GM03348 (cell line): ENCODE data around the gene FBXW2.
"Not testable (repeated sequence)": the region's sequence is repeated elsewhere in the genome, so short reads cannot be mapped to it uniquely, and the experiment has no call there.

Experiments used
- DNase-seq: peaks from one replicate; pipeline ENCODE4 v3.0.0; 2012; ENCODE audit warnings: low spot score

The FBXW2 gene

DNA sequence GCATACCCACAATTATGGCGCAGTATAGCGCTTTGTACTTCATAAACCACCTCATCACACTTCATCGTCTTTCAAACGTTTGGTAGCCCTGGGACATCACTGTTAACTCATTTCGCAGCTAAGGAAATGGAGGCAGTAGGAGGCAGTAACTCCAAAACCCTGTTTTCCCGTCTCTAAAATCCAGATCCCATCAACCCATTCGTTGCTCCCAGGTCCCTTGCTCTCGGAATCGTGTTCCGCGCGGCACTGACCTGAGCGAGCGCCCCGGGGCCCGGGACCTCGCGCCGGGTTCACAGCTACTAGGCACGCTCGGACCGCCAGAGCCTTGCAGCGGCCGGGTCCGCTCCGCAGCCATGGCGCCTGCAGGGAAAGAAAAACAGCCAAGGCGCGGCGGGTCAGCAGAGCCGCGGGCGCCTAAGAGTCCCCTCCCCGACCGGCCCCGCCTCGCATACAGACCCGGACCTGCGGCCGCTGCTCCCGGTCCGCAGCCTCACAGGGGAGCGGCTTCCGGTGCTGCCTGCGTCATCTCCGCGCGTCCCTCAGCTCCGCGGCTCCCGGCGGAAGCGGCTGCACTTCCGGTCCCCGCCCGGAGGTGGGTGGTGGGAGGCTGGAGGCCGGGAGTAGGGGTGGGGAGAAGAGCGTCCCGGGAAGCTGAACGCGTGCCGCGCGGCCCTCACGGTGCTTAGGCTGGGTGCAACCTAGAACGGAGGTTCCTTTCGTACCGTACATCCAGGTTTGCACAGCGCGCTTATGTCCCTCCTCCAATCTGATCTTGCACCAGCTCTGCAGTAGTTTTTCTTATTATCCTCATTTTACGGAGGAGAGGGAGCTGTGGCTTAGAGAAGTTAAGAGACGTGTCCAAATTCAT, at the start of gene FBXW2:
Gene FBXW2 (minus strand): TSS at position 519 of the 868 bp plus-strand sequence. CDS start 5,158 bp downstream, outside the sequence.
- peak; percentile 98 for DNase-seq

GRCh38 chr9:120841930-120842684, 48.9 kb upstream of the FBXW2 start:
- DNase-seq = peak; percentile 41

GRCh38 chr9:120839146-120839545, 45.9 kb upstream of the FBXW2 start:
- DNase-seq = no peak

GRCh38 chr9:120837921-120838320, 44.7 kb upstream of the FBXW2 start:
- no peak for DNase-seq

DNA sequence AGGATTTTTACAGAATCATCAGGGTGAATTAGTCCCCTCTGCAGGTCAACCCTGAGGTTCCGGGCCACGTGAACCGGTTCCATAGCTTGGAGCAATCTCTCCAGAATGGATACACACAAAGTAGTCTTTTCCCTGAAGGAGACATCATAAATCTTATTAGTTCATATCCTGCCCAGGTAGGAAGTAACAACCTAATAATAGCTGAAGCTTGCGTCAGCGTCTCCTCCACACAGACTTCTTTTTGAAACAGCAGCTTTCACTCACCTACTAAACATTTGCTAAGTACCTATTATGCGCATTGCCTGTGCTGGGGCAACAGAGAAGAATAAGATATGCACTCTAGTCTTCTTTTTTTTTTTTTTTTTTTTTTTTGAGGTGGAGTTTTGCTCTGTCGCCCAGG, 40.1 kb upstream of the FBXW2 start:
- no peak for DNase-seq

- DNase-seq = no peak
Observed at GRCh38 chr9:120832807-120833206, 39.6 kb upstream of the FBXW2 start.

DNA sequence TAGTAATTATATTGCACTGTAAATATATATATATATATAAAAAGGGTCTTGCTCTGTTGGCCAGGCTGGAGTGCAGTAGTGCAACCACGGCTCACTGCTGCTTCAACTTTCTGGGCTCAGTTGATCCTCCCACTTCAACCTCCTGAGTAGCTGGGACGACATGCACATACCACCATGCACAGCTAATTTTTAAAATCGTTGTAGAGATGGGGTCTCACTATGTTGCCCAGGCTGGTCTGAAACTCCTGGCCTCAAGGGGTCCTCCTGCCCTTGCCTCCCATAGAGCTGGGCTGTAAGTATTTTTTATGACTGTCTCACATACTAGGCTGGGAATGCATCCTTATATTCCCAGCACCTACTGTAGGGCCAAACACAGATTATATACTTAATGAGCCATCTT, 37.6 kb upstream of the FBXW2 start:
- no peak for DNase-seq

GRCh38 chr9:120830151-120830550, 36.9 kb upstream of the FBXW2 start:
- no peak for DNase-seq

GRCh38 chr9:120829650-120830049, 36.4 kb upstream of the FBXW2 start:
- no peak for DNase-seq

- DNase-seq = no peak
Observed at GRCh38 chr9:120820095-120820494, 26.9 kb upstream of the FBXW2 start.

GRCh38 chr9:120818595-120818994, 25.4 kb upstream of the FBXW2 start:
- DNase-seq = no peak

DNA sequence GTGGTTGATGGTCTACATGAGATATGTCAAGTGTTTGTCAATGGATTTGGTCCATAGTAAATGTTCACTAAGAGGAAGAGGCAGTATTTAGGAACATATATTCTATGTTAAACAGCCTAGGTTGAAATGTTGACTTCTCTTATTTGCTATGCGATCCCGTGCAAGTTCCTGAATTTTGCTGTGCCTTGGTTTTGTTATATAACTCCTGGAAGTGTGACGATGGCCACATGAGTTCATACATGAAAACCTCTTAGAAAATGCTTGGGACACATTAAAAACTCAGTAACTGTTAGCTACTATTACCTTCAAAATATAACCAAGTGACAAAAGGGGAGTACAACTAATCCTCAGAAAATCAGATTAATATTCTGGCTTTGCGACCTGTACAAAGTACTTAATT, 21.9 kb upstream of the FBXW2 start:
- no peak for DNase-seq

- DNase-seq = no peak
Observed at GRCh38 chr9:120808931-120809330, 15.7 kb upstream of the FBXW2 start.

DNA sequence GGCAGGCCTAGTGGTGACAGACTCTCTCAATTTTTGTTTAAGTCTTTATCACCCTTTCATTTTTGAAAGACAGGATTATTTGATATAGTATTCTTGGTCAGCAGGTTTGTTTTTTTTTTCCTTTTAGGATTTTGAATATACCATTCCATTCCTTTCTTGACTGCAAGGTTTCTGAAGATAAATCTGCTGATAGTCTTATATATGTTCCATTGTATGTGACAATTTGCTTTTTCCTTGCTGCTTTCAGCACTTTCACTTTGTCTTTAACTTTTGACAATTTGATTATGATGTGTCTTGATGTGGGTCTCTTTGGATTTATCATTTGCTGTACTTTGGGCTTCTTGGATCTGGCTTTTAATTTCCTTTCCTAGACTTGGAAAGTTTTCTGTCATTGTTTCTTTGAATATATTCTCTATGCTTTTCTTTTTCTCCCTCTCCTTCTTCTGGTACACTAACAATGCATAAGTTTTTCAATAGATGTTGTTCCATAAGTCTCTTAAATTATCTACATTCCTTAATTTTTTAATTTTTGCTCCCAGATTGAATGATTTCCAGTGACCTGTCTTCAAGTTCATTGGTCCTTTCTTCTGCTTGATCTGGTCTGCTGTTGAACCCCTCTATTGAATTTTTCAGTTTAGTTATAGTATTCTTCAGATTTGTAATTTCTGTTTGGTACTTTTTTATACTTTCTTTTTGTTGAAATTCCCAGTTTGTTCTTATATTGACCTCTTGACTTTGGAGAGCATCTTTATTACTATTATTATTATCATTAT, 14.6 kb upstream of the FBXW2 start:
- no peak for DNase-seq

DNA sequence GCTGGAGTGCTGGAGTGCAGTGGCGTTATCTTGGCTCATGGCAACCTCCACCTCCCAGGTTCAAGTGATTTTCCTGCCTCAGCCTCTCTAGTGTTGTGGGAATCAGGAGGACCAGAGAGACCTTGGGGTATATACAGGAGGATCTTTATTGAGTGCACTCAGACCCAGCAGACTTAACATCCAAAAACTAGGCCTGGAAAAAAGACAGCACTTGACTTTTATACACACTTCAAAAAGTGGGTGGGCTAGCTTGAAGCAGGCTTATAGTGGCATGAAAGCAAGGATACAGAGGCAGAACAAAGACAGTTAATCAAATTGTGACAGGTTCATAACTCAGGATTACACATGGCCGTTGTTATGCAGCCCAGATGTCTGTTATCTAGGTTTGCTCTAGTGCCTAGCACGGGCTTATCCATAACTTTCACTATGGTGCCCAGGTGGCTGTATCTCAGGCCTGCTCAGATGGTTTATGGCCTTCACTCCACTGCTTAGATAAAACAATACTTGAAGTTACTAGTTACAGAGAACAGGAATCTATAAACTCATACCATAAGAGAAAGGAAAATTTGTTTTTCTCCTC, 11.7 kb upstream of the FBXW2 start:
- not testable (repeated sequence) for DNase-seq

- no peak for DNase-seq
Observed at GRCh38 chr9:120801441-120801840, 8.2 kb upstream of the FBXW2 start.

GRCh38 chr9:120791161-120791560, 2.1 kb downstream of the FBXW2 start:
- no peak for DNase-seq

- DNase-seq = no peak
Observed at GRCh38 chr9:120787933-120788332, 5.3 kb downstream of the FBXW2 start.

DNA sequence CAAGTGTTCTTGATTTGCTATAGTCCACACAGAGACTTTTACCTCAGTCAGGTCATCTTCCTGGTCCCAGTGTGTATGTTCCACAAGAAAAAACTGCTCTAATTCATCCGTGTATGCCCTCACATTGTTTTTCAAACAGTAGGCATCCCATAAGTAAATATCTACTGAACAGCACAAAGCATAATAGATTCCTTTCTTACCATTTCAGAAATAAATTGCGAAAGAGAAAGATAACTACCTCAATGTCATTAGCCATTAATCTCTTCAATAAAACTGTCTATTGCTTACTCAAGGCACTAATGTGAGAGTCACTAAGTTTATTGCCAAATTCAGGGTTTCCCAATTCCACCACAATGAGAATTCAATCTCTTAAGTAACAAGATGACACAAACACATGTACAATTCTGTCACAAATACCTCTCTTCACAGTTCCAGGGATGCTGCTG, 9.6 kb downstream of the FBXW2 start:
- peak; percentile 67 for DNase-seq

GRCh38 chr9:120781236-120781635, 12.0 kb downstream of the FBXW2 start:
- no peak for DNase-seq

DNA sequence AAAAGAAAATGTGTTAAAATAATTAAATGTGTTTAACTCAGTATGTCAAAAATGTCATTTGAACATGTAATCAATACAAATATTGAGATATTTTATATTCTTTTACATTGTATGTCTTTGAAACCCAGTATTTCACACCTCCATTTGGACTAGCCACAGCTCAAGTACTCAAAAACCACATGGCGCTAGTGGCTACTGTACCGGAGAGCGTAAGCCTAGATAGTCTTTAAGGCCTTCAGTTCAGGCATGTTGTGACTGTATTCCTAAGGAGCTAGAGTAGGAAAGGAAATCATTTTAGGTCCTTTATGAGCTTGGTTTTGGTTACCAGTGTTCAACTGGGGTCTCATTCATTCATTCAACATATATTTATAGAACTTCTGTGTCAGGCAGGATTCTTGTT, 12.8 kb downstream of the FBXW2 start:
- no peak for DNase-seq

- DNase-seq = no peak
Observed at GRCh38 chr9:120779227-120779626, 14.0 kb downstream of the FBXW2 start.
